Mesendoderm (in vitro differentiated cells): ENCODE measurements around the gene PIK3CD. TPM values are rescaled to one million over a fixed set of nuclear protein-coding genes. Genes with fewer than 3 reads are reported as not detected.
A peak's percentile ranks its signal among the peaks of the same experiment; 100 is the strongest.

Source experiments
- DNase-seq: peaks from one replicate; pipeline ENCODE4 v3.0.0; 2013
- H2AK5ac ChIP-seq: 2 replicates; pipeline ENCODE4 v1.6.1; 2013; ENCODE audit warnings: low read length, inconsistent platforms
- H2BK120ac ChIP-seq: 2 replicates; pipeline ENCODE4 v1.6.1; 2013; ENCODE audit warnings: low read depth, mild to moderate bottlenecking, low read length, moderate library complexity, mixed read lengths
- H2BK15ac ChIP-seq: replicated peaks from 2 replicates; pipeline ENCODE4 v1.6.1; 2013; ENCODE audit warnings: low read depth, mild to moderate bottlenecking, moderate library complexity
- H2BK5ac ChIP-seq: 2 replicates; pipeline ENCODE4 v1.6.1; 2013; ENCODE audit warnings: low read length, inconsistent platforms
- H3K18ac ChIP-seq: 2 replicates; pipeline ENCODE4 v1.6.1; 2013; ENCODE audit warnings: mild to moderate bottlenecking, low read length, mixed read lengths
- H3K23ac ChIP-seq: one replicate; pipeline ENCODE4 v1.6.1; 2013; ENCODE audit warnings: low read length
- H3K27ac ChIP-seq: 2 replicates; pipeline ENCODE4 v1.5.1; 2013; ENCODE audit warnings: low read depth, mild to moderate bottlenecking, inconsistent platforms, low read length, moderate library complexity
- H3K27me3 ChIP-seq: 2 replicates; pipeline ENCODE4 v1.6.1; 2013; ENCODE audit warnings: low read length, control low read depth, mild to moderate bottlenecking, inconsistent platforms; ENCODE audit not compliant: insufficient read depth, poor library complexity
- H3K36me3 ChIP-seq: 2 replicates; pipeline ENCODE4 v1.6.1; 2013; ENCODE audit warnings: low read length, inconsistent platforms; ENCODE audit not compliant: control insufficient read depth, insufficient read depth
- H3K4ac ChIP-seq: one replicate; pipeline ENCODE4 v1.6.1; 2013; ENCODE audit warnings: low read depth, mild to moderate bottlenecking, low read length, moderate library complexity
- H3K4me1 ChIP-seq: 2 replicates; pipeline ENCODE4 v1.6.1; 2013; ENCODE audit warnings: low read depth, low read length, inconsistent platforms; ENCODE audit not compliant: control insufficient read depth
- H3K4me2 ChIP-seq: 2 replicates; pipeline ENCODE4 v1.6.1; 2013; ENCODE audit warnings: low read length
- H3K4me3 ChIP-seq: 2 replicates; pipeline ENCODE4 v1.5.1; 2013; ENCODE audit warnings: mild to moderate bottlenecking, low read length
- H3K56ac ChIP-seq: one replicate; pipeline ENCODE4 v1.6.1; 2013; ENCODE audit warnings: low read length
- H3K79me1 ChIP-seq: 2 replicates; pipeline ENCODE4 v1.6.1; 2013; ENCODE audit warnings: low read length, inconsistent platforms
- H3K79me2 ChIP-seq: 2 replicates; pipeline ENCODE4 v1.6.1; 2013; ENCODE audit warnings: mild to moderate bottlenecking, low read length; ENCODE audit not compliant: control insufficient read depth, insufficient read depth
- H3K9ac ChIP-seq: 2 replicates; pipeline ENCODE4 v1.6.1; 2013; ENCODE audit warnings: low read length, inconsistent platforms
- H4K5ac ChIP-seq: one replicate; pipeline ENCODE4 v1.6.1; 2013; ENCODE audit warnings: low read length
- H4K8ac ChIP-seq: one replicate; pipeline ENCODE4 v1.6.1; 2013; ENCODE audit warnings: low read depth, mild to moderate bottlenecking, control low read depth, low read length, moderate library complexity
- WGBS: extraction: QIAGEN DNeasy Blood & Tissue Kit; methylation state at CpG from one replicate; pipeline ENCODE4 v1.1.7; 2013; ENCODE audit warnings: low lambda C conversion rate, missing lambda C conversion rate; ENCODE audit not compliant: insufficient coverage; ENCODE audit errors: extremely low coverage; 5-methylcytosine and 5-hydroxymethylcytosine counted together
- polyA plus RNA-seq, 2 experiments: library from polyadenylated mRNA; stranded (reverse); fragments of 200-250 nt; gene quantifications; one replicate each; pipeline ENCODE4 v1.2.3, GENCODE V29; 2013

Gene PIK3CD
- 2.4 TPM for polyA plus RNA-seq (2013, experiment 1 of 2)
- polyA plus RNA-seq (2013, experiment 2 of 2), result 2.5 TPM

DNA sequence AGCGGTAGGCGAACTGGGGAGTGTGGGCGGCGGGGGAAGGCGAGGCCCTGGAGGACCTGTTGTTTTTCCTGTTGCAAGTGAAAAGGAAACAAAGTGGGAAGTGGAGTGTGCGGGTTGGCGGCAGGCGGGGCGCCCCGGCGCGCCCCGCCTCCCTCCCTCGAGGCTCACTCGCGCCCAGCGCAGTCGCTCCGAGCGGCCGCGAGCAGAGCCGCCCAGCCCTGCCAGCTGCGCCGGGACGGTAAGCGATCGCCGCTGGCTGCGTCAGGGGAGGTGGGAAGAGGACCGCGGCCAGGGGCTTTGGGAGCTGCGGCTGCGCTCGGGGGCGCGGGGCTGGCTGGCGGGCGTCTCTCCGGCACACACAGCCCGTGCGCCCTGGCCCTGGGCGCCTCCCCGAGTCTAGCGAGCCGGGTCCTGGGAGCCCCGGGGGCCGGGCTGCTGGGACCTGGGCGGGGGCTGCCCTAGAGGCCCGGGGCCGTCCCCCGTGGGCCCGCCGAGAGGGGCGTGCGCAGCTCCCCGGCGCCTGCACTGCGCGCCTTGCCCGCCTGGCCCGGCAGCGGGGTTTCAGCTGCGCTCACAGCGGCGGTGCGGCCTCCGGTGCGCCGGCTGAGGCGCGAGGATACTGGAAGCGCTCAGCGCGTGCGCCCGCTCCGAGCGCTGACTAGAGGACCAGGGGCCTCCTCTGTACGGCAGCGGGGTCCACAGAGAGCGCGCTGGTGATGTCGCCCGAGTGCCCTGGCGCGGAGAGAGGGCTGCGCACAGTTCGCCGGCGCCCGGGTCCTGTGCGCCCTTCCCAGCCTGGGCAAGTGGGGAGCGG lies at the start of gene PIK3CD:
Gene PIK3CD, plus strand, starts transcription at position 167 of the 814 bp plus-strand sequence. CDS start 58,725 bp downstream, outside the sequence.
- Histone ChIP-seq H2BK120ac (no peak within 1 kb of the TSS), H3K4me3 (no peak within 1 kb of the TSS), H3K4me1 (no peaks in the 10 kb centered on the region), H3K9ac (peak within 1 kb of the TSS; percentile 34), H3K79me2 (no peaks in the 10 kb centered on the region), H4K8ac (no peak within 1 kb of the TSS), H3K27me3 (peaks cover 19% of the 10 kb centered on the region), H3K4ac (no peak within 1 kb of the TSS), H3K56ac (peak within 1 kb of the TSS; percentile 60), H3K36me3 (no peaks in the 10 kb centered on the region), H2BK5ac (no peak within 1 kb of the TSS), H3K27ac (no peak within 1 kb of the TSS), H3K4me2 (peak within 1 kb of the TSS; percentile 81), H2BK15ac (no peak within 1 kb of the TSS), H3K23ac (no peak within 1 kb of the TSS), H2AK5ac (no peak within 1 kb of the TSS), H3K79me1 (no peaks in the 10 kb centered on the region), H4K5ac (no peak within 1 kb of the TSS), H3K18ac (peak within 1 kb of the TSS; percentile 11)
- peak; percentile 61 for DNase-seq
- no CpG with 5 or more reads among the region's 94 CpGs for WGBS

DNA sequence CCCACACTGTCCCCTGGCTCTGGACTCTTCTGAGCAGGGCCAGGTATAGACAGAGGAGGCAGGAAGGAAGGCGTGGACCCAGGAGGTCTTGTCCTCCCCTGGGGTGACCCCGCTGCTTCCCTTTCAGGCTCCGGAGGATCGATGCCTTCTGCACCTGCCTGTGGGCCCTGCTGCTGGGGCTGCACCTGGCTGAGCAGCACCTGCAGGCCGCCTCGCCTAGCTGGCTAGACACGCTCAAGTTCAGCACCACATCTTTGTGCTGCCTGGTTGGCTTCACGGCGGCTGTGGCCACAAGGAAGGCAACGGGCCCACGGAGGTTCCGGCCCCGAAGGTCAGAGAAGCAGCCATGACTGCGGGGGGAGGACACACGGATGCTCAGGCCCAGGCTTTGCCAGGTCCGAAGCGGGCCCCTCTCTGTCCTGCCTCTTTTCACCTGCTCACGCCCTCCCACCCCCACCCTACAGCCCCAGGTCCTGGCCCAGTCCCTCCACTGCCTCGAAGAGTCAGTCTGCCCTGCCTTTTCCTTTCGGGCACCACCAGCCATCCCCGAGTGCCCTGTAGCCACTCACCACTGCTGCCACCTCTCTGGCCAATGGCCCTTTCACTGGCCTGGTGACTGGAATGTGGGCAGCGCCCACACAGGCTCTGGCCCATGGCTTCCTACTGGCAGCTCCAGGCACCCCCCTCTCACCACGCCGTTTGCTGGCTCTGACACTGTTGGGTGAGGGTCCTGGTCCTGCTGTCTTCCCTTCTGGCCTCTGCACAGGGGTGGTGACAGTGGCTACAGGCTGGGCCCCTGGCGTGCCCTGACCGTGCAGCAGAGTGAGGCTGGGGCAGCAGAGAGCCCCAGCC lies 49.4 kb upstream of the PIK3CD start:
- Histone ChIP-seq H3K18ac (no peak overlapping the region), H3K56ac (no peak overlapping the region), H2BK15ac (no peak overlapping the region), H3K27me3 (no peaks in the 10 kb centered on the region), H3K4me3 (no peak overlapping the region), H3K4me2 (no peak overlapping the region), H3K36me3 (peaks cover 5% of the 10 kb centered on the region), H3K79me2 (no peaks in the 10 kb centered on the region), H2BK5ac (no peak overlapping the region), H4K5ac (no peak overlapping the region), H2AK5ac (no peak overlapping the region), H3K79me1 (no peaks in the 10 kb centered on the region), H4K8ac (no peak overlapping the region), H3K4ac (no peak overlapping the region), H3K27ac (no peak overlapping the region), H3K4me1 (no peaks in the 10 kb centered on the region), H3K9ac (no peak overlapping the region), H2BK120ac (no peak overlapping the region), H3K23ac (no peak overlapping the region)
- no CpG with 5 or more reads among the region's 26 CpGs for WGBS
- no peak for DNase-seq

DNA sequence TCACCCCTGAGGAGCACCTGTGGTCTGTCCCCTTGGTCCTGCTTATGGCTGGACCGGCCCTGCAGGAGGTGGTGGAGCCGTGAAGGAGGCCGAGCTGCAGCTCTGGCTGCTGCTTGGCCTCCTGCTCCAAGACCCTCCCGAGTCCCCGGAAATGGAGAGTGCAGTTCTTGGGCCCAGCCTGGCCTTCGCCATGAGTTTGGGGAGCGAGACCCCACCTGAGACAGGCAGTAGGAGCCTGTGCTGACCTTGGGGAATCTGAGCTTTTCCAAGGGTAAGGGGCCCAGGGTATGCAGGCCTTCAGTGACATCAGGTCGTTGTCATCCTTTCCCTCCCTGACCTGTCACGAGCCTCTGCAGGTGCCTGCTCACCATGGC lies 48.8 kb upstream of the PIK3CD start:
- no peak overlapping the region for H2BK5ac ChIP-seq
- no peak overlapping the region for H2AK5ac ChIP-seq
- no peak overlapping the region for H3K9ac ChIP-seq
- no peaks in the 10 kb centered on the region for H3K4me1 ChIP-seq
- H3K27ac ChIP-seq, result no peak overlapping the region
- WGBS, result no CpG with 5 or more reads among the region's 9 CpGs
- H3K36me3 ChIP-seq, result peaks cover 5% of the 10 kb centered on the region
- no peak overlapping the region for H3K23ac ChIP-seq
- H3K4me3 ChIP-seq, result no peak overlapping the region
- no peak overlapping the region for H2BK120ac ChIP-seq
- no peak overlapping the region for H3K18ac ChIP-seq
- DNase-seq, result no peak
- H3K79me1 ChIP-seq, result no peaks in the 10 kb centered on the region
- H2BK15ac ChIP-seq, result no peak overlapping the region
- H3K4ac ChIP-seq, result no peak overlapping the region
- H3K56ac ChIP-seq, result no peak overlapping the region
- no peaks in the 10 kb centered on the region for H3K27me3 ChIP-seq
- no peak overlapping the region for H3K4me2 ChIP-seq
- H3K79me2 ChIP-seq, result no peaks in the 10 kb centered on the region
- no peak overlapping the region for H4K8ac ChIP-seq
- H4K5ac ChIP-seq, result no peak overlapping the region

DNA sequence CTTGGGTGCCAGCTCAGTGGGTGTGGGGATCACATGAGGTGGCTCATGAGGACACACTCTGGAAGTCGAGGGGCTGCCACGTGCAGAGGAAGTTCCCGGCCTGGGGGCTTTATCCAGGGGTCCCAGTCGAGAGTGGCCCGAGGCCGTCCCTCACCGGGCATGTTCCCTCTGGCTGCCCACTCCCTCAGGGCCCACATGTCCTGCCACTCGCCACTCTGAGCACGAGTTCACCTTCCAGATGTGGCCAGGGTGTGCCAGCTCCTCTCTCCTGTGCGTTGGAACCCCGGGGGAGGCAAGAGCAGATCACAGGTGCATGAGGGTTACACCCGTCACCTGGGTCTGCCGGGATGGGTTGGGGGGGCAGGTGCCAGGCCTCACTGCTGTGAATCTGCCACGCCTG lies 48.2 kb upstream of the PIK3CD start:
- no peak overlapping the region for H4K8ac ChIP-seq
- H2AK5ac ChIP-seq, result no peak overlapping the region
- no peaks in the 10 kb centered on the region for H3K79me2 ChIP-seq
- H2BK15ac ChIP-seq, result no peak overlapping the region
- no peak overlapping the region for H3K18ac ChIP-seq
- H3K56ac ChIP-seq, result no peak overlapping the region
- no CpG with 5 or more reads among the region's 14 CpGs for WGBS
- H3K4me3 ChIP-seq, result no peak overlapping the region
- no peak overlapping the region for H3K4me2 ChIP-seq
- no peak overlapping the region for H3K4ac ChIP-seq
- H3K27ac ChIP-seq, result no peak overlapping the region
- peaks cover 5% of the 10 kb centered on the region for H3K36me3 ChIP-seq
- no peaks in the 10 kb centered on the region for H3K4me1 ChIP-seq
- no peak overlapping the region for H4K5ac ChIP-seq
- H3K23ac ChIP-seq, result no peak overlapping the region
- no peak overlapping the region for H3K9ac ChIP-seq
- no peak for DNase-seq
- no peaks in the 10 kb centered on the region for H3K79me1 ChIP-seq
- no peaks in the 10 kb centered on the region for H3K27me3 ChIP-seq
- H2BK120ac ChIP-seq, result no peak overlapping the region
- no peak overlapping the region for H2BK5ac ChIP-seq

DNA sequence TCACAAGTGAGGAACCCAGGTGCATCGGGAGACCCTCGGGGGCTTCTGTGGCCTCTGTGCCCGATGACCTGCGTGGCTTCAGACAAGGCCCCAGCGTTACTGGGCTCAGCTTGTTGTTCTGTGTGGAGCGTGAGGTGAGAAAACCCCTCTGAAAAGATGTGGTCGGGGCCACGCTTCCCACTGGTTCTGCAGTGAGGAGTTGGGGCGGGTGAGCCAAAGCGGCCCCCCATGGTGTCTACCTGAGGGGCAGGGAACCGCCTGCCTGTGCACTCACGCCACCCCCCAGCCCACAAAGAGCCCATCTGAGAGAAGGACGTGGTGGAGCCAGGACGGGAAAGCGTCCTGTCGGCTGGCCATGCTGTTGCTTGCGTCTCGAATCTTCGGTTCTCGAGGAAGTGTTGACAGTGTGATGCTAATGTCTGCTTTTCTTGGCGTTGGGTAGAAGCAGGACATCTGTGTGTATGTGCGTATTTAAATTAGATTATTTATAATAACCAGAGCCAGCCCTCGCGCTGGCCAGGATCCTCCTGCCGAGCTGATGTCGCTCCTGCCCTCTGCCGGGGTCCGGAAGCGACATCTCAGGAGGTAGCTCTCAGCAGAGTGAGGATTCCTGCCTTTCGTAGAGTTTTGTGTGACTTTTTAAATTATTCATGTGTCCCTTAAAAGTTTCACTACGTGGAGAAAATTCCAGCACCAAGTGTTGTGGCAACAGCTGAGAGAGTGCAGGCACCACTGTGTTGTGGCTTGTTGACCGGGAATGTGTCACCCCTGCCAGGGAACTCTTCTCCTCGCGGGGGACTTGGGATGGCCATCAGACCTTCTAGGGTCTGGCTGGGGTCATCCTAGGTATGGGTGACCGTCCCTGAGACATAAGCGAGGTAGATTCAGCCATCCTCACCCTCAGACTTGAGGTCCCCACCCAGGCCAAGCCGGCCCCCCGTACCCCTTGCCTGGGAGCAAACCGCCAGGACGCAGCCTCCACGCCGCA lies 47.5 kb upstream of the PIK3CD start:
- peaks cover 5% of the 10 kb centered on the region for H3K36me3 ChIP-seq
- no peak overlapping the region for H3K4ac ChIP-seq
- H3K27me3 ChIP-seq, result no peaks in the 10 kb centered on the region
- H2BK15ac ChIP-seq, result no peak overlapping the region
- no peak overlapping the region for H3K4me2 ChIP-seq
- no peaks in the 10 kb centered on the region for H3K4me1 ChIP-seq
- no peak overlapping the region for H3K23ac ChIP-seq
- no peak overlapping the region for H4K5ac ChIP-seq
- no peak for DNase-seq
- H3K18ac ChIP-seq, result no peak overlapping the region
- H3K4me3 ChIP-seq, result no peak overlapping the region
- no peak overlapping the region for H3K56ac ChIP-seq
- no peak overlapping the region for H3K27ac ChIP-seq
- H3K79me2 ChIP-seq, result no peaks in the 10 kb centered on the region
- H3K79me1 ChIP-seq, result no peaks in the 10 kb centered on the region
- no peak overlapping the region for H2BK120ac ChIP-seq
- no peak overlapping the region for H4K8ac ChIP-seq
- WGBS, result no CpG with 5 or more reads among the region's 42 CpGs
- no peak overlapping the region for H3K9ac ChIP-seq
- H2BK5ac ChIP-seq, result no peak overlapping the region
- no peak overlapping the region for H2AK5ac ChIP-seq
